Ureter (tissue), 1 donor: ENCODE measurements around the gene AP3B1. TPM values are rescaled to one million over a fixed set of nuclear protein-coding genes. Genes with fewer than 3 reads are reported as not detected.

ENCODE experiments used
- DNase-seq: peaks from one replicate; pipeline ENCODE4 v3.0.0-alpha.2; 2020; ENCODE audit warnings: low spot score
- total RNA-seq: library from RNA; stranded (reverse); gene quantifications from one replicate; pipeline ENCODE4 v1.2.4, GENCODE V29; 2023
- donor health status: DM: yes; HTN: yes; CAD: no.

The AP3B1 gene
- total RNA-seq, 1 donor from 2014 or later = 53.2 TPM

DNA sequence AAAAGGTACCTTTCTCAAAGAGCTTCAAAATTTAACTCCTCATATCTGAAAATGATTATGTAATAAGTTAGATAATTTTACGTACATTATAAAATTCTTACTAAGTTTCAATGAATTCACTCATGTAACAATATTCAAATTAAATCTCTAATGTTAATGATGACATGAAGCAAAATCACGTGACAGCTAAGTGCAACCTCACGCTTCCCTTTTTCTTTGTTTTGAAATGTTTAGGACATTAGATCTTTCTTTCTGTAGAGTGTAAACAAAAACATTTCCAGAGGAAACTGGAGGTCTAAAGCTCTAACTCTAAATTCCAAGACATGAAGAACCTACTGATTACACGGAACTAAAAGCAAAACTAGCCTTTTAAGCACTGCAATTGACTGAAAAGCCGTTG is 291.0 kb downstream of the AP3B1 start:
- no peak for DNase-seq

DNA sequence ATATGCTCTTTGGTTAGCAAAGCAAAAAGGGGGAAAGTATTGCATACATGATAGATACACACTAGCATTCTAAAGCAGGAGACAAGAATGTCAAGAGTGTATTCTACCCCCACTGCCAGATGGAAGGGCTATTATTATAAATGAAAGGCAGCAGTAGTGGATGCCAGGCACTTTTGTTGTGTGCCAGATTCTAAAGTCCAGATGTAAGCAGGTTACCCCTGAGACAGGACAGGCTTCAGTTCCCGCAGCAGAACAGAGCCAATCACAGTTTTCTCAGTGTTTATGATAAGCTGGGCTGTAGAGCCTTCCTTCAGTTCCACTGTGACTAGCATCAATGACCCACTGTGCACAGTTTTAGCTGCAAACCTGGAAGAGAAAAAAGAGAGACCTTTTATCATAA is 291.8 kb downstream of the AP3B1 start:
- DNase-seq = no peak

DNA sequence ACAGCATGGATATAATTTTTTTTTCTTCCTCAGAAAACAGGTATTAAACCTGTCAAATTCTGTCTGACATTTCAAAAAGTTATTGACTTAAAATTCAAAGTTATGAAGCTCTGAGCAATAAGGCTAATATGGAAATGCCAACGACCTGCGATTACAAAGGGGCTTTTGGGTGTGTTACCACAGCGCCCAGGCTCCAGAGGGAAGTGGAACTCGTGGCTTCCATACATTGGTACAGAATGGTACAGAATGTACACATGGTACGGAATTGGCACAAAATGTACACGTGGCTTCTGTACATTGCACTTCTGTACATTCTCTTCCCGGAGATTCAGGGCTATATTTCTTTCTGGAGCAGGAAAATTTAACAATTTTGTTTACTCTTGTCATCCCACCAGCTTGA is 293.3 kb downstream of the AP3B1 start:
- no peak for DNase-seq

DNA sequence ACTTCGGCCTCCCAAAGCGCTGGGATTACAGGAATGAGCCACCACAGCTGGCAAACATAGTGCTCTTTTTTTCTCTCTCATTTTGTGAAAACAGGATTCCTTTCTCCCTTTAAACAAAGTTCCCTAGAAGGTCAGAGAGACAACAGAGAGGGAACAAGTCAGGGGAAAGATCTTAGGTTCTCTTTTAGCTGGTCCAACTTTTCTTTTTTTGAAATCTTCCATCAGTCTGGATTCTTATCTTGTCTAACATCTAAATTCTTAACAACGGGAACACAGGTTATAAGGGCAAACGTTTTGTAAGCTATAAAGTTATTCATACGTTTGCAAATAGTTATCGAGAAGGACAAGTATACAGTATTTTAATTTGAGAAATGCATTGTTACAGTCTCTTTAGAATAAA is 294.3 kb downstream of the AP3B1 start:
- no peak for DNase-seq

DNA sequence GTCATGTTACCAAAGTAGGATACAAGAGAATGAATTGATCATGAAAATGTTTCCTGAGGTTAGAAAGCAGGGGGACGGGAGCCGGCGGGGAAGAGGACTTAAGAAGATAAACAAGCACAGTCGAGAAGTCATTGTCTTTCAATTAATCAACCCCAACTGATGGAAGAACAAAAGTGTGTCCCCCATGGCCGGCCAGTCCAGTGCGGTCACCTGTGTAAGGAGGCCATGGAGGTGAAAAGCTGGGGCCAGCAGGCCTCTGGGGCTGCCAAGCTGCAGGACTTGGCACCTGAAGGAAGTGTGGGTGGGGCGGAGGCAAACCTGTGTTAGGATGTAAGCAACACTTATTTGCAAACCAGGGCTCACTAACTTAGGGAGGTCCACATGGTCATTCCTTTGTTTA is 295.1 kb downstream of the AP3B1 start:
- no peak for DNase-seq

DNA sequence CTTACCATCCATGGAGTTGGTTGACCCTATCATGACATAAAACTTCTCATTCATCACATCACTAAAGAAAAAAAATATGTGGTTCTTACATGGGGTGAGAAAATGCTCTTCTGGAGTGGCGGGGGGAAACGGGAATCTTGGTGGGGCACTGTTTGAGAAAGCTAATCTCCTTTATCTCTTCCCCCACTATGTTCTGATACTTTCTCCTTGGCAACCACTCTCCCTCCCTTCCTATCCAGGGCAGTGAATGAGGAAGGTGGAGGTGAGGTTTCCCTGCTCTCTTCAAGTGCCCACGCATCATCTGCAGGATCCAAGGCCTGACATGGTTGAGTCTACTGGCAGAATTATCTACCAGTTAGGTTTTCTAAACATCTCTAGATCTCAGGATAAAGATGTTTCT is 297.6 kb downstream of the AP3B1 start:
- no peak for DNase-seq

DNA sequence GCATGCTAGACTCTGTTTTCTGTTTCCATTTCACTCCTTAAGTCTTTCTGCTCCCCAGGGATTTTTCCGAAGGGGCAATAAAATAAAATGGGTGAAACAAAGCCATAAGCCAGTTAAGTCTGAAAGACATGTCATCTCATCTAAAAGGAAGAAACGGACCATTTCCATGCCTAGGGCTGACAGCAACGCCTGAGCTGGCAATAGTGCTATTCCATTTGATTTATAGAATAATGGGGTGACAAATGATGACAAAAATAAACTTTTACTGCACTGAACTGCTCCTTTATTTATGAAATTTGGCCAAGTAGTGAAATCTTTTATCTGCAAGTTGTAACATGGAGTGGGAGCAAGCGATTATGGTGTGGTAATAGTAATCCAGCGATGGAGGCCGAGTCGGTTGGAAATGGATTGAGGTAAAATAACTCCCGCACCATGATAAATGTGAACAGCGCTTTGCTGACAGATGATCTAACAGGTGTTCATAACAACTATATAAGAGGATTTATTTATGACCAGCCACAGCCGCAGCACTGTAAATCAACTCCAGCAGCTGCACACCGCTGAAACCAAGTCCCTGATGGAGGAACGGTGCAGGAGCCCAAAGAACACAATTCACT is 298.6 kb downstream of the AP3B1 start:
- DNase-seq = no peak

DNA sequence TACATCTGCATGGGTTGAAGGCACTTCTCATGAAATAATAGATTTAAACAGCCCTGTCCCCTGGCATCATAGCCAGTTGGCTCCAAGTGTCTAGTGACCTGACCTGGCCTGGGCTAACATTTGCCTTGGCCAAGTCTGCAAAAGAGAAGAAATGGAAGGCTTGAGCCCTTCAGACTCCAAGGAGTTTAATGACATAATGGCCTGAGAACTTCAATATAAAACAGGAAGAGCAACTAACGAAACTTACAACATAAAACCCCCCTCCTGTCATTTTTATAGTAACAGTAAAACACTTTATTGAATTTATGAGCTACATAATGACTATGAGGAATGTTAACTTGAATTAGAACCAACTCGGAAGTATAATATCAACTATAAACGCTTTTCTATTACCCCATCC is 299.6 kb downstream of the AP3B1 start:
- DNase-seq = no peak

DNA sequence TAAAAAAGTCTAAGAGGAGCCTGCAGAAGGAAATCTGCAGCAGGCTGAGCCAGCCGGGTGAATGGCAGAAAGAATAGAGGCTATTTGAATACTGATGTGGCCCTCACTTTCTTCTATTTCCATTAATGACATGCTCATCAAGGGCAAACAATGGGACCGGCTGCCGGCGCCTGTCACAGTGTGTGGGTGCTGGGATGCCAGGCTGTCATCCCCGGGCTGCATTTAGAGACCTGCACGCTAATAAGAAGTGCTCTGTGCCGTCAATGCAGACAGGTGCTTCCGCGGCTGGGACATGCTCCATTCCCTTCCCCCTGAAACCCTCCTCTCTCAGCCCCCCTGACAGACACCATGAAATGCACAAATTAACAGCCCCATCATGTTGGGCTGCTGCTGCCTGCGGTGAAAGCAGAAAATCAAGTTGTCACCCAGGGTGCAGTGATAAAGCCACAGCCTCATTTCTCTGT is 300.6 kb downstream of the AP3B1 start:
- no peak for DNase-seq

DNA sequence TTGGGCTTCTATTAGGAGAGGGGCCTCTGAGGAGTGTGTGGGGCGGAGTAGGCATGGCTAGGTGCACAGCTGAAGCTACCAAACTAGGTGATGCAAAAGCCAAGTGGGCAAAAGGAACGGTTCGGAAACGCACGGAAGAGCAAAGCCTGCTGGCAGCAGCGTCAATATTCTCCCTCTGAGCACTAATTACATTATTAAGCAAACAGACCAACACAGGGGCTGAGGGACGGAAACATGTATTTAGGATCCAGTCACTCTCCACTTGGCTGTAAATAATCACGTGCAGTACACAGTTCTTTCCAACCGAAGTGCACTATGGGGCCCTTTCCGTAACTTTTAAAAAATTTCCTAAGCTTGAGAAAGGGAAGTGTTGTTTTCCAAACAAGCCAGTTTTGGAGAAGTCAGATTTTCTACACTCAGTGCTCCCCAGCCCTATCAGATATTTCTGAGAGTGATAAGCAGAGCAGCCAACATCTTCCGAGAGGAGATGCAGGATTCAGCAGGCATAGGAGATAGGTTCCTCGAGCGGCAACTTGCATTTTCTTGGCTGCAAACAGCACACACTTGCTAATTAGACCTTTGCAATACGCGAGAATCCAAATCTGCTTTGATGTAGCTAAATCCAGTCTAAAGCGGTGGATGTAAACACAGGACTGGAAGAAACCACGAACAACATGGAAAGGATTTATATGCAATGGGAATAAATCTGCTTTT is 301.2 kb downstream of the AP3B1 start:
- DNase-seq = no peak

DNA sequence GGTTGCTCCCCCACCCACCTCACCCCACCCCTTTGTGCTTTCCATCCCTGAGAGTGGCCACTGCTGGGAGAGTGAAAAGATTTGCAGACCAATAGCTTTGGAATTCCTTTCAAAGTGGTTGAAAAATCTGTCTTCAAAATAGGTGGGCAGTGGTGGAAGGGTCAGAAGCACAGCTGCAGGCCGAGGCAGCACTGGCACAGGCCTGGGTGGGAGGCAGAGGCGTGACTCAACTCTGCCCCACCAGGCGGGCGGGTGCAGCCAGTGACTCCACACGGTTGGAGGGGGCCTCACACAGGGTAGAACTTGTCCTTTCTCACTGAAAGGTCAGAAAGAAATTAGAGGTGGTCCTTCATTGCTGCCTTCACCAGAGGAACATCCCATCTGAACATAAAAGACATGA is 303.4 kb downstream of the AP3B1 start:
- no peak for DNase-seq

DNA sequence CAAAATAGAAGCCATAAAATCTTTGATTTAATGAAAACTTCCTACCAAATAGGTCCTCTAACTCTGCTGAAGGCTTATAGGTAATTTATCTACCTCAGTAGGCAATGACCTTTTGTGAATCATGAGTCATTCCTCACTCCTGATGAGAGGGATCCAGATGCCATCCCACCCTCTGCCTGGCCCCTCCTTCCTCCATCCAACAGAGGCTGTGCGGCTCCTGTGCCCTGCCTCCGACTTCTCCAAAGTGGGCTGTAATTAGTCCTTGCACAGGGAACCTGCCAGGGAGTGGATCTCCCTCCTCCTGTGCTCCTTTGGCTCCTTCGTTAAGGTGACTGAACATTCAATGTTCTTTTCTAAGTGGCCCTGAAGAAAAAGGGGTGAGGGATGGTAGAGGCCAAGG is 304.5 kb downstream of the AP3B1 start:
- DNase-seq = no peak

DNA sequence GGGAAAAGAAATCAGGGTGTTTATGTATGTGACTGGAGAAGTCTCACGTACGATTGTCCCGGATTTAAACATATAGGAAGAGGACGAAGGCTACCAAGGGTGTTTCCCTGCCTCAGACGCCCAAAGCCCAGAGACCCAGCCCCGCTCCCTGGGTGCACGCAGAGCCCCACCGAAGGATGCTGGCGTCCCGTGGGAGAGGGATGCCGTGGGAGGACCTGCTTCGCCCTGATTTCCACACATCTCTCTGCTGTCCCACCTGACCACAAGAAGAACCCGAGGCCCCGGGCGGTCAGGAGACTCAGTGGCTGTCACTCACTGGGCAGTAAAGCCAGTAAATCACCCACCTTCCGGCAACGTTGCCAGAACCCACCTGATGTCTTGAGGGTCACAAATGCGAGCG is 306.5 kb downstream of the AP3B1 start:
- DNase-seq = no peak

DNA sequence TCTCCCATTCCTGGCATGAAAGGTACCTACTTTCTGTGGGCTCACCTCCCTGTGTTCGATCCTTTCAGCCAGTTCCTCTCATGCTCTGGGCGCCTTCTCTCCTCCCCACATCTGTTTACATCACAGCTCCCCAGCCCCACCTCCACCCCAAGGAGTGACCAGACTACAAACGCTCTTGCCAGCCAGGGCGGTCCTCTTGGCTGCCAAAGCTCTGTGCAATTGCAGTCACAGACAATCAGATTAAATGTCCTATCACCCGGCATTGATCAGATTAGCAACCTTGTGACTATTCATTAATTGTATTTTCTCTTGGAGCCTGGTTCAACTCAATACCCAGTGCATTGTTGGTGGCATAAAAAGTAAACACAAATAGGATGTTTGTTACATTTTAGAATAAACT is 307.2 kb downstream of the AP3B1 start:
- DNase-seq = no peak

DNA sequence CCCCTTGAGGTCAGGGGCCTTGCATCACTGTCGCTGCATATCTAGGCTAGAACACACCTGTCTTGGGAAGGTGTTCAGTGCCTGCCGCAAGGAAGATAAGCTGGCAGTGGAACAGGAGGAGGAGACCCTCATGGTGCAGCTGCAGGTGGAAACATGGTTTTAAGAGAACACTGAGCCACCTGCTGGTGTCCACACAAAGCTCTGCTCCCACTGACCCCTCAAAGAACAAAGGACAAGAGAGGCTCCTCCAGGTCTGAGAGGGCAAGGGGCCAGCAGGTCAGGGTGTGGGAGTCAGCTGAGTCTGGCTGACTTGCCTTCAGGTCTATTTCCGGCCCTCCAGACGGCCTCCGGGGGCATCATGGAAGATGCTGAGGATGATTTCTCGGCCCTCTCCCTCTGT is 308.2 kb downstream of the AP3B1 start:
- no peak for DNase-seq

DNA sequence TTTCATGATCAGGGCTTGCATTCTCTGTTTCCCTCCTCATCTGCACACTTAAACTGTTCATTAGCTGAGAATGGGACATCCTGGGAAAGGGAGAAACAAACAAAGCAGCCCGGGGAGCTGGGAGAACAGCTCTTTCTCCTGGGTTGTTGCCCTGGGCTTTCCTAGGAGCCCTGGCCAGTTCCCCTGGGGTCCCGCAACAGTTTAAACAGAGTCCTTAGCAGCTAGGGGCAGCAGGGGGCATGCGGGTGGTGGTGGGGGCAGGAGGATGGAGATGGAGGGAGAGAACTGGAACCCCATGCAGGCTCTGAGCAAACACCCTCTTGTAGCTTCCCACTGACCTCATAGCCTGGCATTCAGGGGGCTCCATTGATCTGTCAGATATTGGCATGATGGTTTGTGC is 309.3 kb downstream of the AP3B1 start:
- DNase-seq = no peak

DNA sequence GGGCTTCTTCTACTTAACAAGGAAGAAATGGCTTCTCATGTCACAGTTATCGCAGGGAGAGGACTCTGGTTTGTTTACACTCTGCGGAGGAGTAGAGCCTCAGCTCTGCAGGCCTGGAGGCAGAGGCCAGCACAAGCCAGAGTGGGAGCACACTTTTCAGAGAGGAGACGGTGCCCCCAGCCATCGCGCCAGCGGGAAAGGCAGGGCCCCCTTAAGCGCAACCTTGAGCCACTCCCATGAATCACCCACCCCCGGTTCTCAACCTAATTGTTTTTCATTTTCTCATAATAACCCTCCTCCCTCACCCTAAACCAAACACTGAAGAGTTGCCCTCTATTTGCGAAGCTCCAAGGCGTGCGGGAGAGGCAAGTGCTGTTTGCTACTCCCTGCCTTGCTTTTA is 309.9 kb downstream of the AP3B1 start:
- DNase-seq = no peak

DNA sequence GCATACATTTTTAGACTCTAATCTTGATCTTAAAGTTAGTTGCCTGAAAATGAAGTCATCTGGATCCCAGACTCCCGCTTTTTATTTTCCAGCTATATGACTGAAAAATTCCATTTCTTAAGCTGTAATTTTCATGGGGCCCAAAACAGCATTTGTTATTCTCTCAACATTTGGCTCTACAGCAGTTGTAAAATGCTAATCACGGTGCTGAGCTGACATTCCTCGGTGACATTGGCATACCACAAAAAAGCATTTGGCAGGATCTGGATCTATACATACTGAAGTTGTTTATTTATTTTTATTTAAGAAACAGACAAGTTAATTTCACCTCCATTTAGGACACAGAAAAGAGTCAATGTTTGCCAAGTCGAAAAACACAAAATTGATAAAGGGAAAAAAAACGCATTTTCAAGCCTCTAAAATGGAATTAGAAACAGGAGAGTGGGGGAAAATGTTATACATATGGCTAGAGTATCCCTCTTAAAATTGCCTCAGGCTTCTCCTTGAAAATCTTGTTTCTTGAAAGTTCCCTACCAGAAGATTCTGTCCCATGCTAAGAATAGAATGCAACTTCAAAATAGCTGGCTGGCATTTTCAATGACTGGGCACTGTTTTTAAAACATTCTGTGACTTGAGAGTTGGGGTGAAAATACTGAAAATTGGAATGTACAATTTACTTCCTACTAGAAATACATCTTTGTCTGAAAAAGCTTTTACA is 310.9 kb downstream of the AP3B1 start:
- DNase-seq = no peak

DNA sequence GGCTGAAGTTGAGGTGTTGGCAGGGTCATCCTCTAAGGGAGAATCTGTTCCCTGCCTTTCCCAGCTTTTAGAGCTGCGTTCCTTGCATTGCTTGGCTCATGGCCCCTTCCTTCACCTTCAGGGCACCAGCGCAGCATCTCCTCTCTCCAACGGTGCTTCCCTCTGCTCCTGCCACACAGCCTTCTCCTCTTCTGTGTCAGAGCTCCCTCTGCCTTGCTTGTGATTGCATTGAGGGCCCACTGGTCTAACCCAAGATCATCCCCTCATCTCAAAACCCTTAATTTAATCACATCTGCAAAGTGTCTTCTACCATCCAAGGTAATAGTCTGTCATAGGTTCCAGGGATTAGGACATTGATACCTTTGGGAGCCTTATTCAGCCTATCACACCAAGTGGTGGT is 312.7 kb downstream of the AP3B1 start:
- DNase-seq = no peak

DNA sequence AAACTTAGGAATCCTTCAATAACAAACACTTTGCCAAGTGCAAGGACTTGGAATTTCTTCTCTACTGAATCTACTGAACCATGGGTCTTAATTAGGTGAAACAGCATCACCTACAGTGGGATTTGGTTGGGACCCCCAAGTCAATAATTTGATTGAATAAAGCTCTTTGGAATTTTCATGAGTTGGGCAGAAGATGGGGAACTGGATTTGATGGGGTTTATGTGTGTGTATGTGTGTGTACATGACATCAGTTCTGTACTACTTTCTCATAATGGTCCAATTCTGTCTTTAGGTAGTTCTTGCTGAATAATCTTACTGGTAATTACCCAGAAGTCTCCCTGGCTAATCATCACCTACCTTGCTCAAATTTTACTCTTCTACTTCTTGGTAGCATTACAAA is 319.9 kb downstream of the AP3B1 start:
- DNase-seq = no peak

DNA sequence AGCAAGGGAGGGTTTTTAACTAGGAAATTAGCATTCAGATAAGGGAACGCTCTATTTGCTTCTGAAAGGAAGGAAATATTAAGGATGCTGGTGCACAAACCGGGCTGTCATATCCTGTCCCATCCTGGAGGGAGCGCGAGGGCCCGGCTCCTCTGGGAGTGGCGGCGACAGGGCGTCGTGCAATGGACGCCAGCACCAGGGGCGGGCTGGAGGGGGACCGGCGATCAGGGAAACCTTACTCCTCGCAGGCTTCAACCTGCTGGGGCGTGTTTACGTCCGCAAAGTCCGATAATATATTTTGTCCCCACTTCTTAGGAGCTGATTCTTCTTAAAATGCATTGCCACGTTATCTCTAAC is 321.3 kb downstream of the AP3B1 start:
- no peak for DNase-seq

DNA sequence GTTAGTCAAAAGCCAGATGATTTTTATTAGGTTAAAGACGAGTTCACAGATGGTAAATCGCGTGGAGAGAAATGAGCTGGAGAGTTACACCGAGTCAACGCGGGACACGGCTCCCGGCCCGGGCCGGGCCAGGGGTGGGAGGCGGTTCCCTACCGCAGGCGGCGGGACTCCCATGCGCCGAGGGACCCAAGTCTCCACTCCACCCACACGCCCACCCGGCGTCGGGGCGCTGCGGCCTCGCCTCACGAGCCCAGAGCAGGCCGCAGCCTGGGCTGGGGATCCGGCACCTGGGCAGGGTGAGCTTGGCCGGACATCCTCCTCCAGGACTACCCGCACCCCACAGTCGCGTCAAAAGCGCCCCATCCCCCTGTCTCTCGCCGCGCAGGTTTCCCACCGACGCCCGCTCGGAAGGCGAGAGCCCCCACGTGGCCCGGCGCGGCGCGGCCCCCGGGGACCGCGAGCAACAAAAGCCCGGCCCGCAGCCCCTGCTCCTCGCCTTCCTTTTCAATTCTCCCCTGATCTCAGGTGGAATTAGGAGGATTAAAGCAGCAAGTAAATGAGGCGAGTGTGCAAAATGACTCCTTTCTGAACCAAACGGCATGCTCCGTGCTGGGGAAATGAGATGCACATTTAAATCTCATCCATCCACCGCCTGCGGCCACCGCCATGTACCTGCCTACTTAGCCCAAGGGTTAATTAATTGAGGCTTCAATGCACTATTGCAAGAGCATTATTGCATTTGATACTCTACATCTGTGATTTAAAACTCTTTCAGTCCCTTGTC is 321.8 kb downstream of the AP3B1 start:
- no peak for DNase-seq
